B cell (primary cell): ENCODE data around the gene GNG7. TPM values are rescaled to one million over a fixed set of nuclear protein-coding genes. Genes with fewer than 3 reads are reported as not detected.

Source experiments
- ATAC-seq: fragments of 200-7000 bp; cut with Tn5 transposase; one replicate; pipeline ENCODE4 v1.10.0; 2021; ENCODE audit warnings: low read depth, mild to moderate bottlenecking, moderate number of reproducible peaks, moderate library complexity
- CTCF ChIA-PET: fragments of 350-600 bp; sonication (Branson Sonifier 250); formaldehyde crosslinking; loops from one replicate; lab custom pipeline; 2021; ENCODE audit warnings: antibody characterized with exemption, inconsistent platforms; lab: Charles Lee
- POLR2A ChIA-PET: fragments of 350-600 bp; sonication (Branson Sonifier 250); formaldehyde crosslinking; loops from one replicate; lab custom pipeline; 2021; ENCODE audit warnings: antibody characterized with exemption; lab: Charles Lee
- DNase-seq: peaks from one replicate; pipeline ENCODE4 v3.0.0; 2013
- H2AFZ ChIP-seq: 2 replicates; pipeline ENCODE4 v1.6.1; 2012; ENCODE audit warnings: mild to moderate bottlenecking, low read depth, low read length; ENCODE audit not compliant: insufficient read depth, poor library complexity, severe bottlenecking
- H3K27ac ChIP-seq, 2 donors: 1 replicate in 1 of 2; 2 replicates in 1 of 2; pipeline ENCODE4 v1.5.1; 2012 to 2013; ENCODE audit warnings: low read length in 2 of 2, mild to moderate bottlenecking in 2 of 2, moderate library complexity in 1 of 2
- H3K27me3 ChIP-seq, 4 experiments: fragments of 200-600 bp in 1 of 4; sonication (generic) in 1 of 4; replicated peaks in 1 of 4; 1 replicate in 2 of 4; 2 replicates in 2 of 4; pipeline versions ENCODE4 v1.6.1 to v1.7.0; 2013 to 2016; ENCODE audit warnings: low read length in 3 of 4, mild to moderate bottlenecking in 2 of 4, mixed read lengths in 1 of 4, moderate library complexity in 1 of 4; ENCODE audit not compliant: insufficient read depth in 4 of 4, control insufficient read depth in 3 of 4; ENCODE audit errors: control extremely low read depth in 1 of 4
- H3K36me3 ChIP-seq, 2 experiments: replicated peaks in 1 of 2; 1 replicate in 1 of 2; 2 replicates in 1 of 2; pipeline versions ENCODE4 v1.6.1 to v1.7.1; 2013; ENCODE audit warnings: low read length in 1 of 2; ENCODE audit not compliant: insufficient read depth in 2 of 2, control insufficient read depth in 1 of 2; ENCODE audit errors: control extremely low read depth in 1 of 2, extremely low read depth in 1 of 2
- H3K4me1 ChIP-seq, 2 donors: fragments of 200-600 bp in 1 of 2; sonication (generic) in 1 of 2; 1 replicate in 1 of 2; 2 replicates in 1 of 2; pipeline versions ENCODE4 v1.5.1 to v1.6.1; 2013 to 2017; ENCODE audit warnings: low read length in 2 of 2; ENCODE audit not compliant: control insufficient read depth in 2 of 2, insufficient read depth in 2 of 2
- H3K4me2 ChIP-seq: replicated peaks from 2 replicates; pipeline ENCODE3; 2012; ENCODE audit warnings: mild to moderate bottlenecking, low read depth, low read length; ENCODE audit not compliant: poor library complexity, severe bottlenecking
- H3K4me3 ChIP-seq, 5 experiments: fragments of 200-600 bp in 1 of 5; sonication (generic) in 1 of 5; 1 replicate in 3 of 5; 2 replicates in 2 of 5; pipeline versions ENCODE4 v1.5.1 to v1.7.0; 2011 to 2016; ENCODE audit warnings: low read length in 4 of 5, mild to moderate bottlenecking in 4 of 5, low read depth in 2 of 5, control low read depth in 1 of 5, moderate library complexity in 1 of 5; ENCODE audit not compliant: insufficient read depth in 1 of 5; ENCODE audit errors: control extremely low read depth in 1 of 5, extremely low read depth in 1 of 5
- H3K79me2 ChIP-seq: fragments of 200-600 bp; sonication (generic); one replicate; pipeline ENCODE4 v1.6.0; 2016; ENCODE audit warnings: low read length; ENCODE audit not compliant: control insufficient read depth, insufficient read depth
- H3K9ac ChIP-seq: fragments of 200-600 bp; sonication (generic); 2 replicates; pipeline ENCODE4 v1.6.1; 2017; ENCODE audit warnings: mild to moderate bottlenecking, low read length, moderate library complexity
- H3K9me3 ChIP-seq, 3 donors: one replicate each; pipeline versions ENCODE4 v1.6.1 to v1.7.1; 2013; ENCODE audit warnings: low read length in 2 of 3; ENCODE audit not compliant: control insufficient read depth in 2 of 3, insufficient read depth in 1 of 3; ENCODE audit errors: control extremely low read depth in 1 of 3
- H4K20me1 ChIP-seq: 2 replicates; pipeline ENCODE4 v1.6.0; 2012; ENCODE audit warnings: mild to moderate bottlenecking, low read length; ENCODE audit not compliant: insufficient read depth, control insufficient read depth, poor library complexity, severe bottlenecking
- H3K27ac Mint-ChIP-seq: one replicate; pipeline ENCODE4 v1.8.0; 2021; ENCODE audit warnings: mixed read lengths
- H3K27me3 Mint-ChIP-seq: one replicate; pipeline ENCODE4 v1.8.0; 2021; ENCODE audit warnings: mixed read lengths
- H3K4me1 Mint-ChIP-seq: one replicate; pipeline ENCODE4 v1.8.0; 2021; ENCODE audit warnings: mixed read lengths
- H3K4me3 Mint-ChIP-seq: one replicate; pipeline ENCODE4 v1.8.0; 2021; ENCODE audit warnings: mixed read lengths
- H3K9me3 Mint-ChIP-seq: one replicate; pipeline ENCODE4 v1.8.0; 2022; ENCODE audit warnings: mixed read lengths; ENCODE audit not compliant: insufficient read depth
- EZH2 ChIP-seq: IDR thresholded peaks from 2 replicates; pipeline ENCODE4 v1.6.1; 2012; ENCODE audit warnings: borderline replicate concordance, low read depth, mild to moderate bottlenecking, moderate library complexity, low read length; ENCODE audit not compliant: insufficient read depth, poor library complexity, severe bottlenecking
- WGBS: methylation state at CpG from one replicate; pipeline ENCODE4 v1.1.5; 2013; ENCODE audit warnings: missing lambda C conversion rate; ENCODE audit not compliant: insufficient coverage; 5-methylcytosine and 5-hydroxymethylcytosine counted together
- intact Hi-C: fragments of 100-400 bp; cut with micrococcal nuclease; formaldehyde crosslinking; loops from one replicate; pipeline ENCODE4 v1.10.0; 2022
- polyA plus RNA-seq: library from polyadenylated mRNA; depleted of rRNA; stranded (reverse); fragments of >200 nt; gene quantifications from 2 replicates; pipeline ENCODE4 v1.2.3, GENCODE V29; 2012
- total RNA-seq, 2 donors: library from RNA; stranded (reverse); fragments of 120-200 nt in 1 of 2; gene quantifications; 1 replicate in 1 of 2; 2 replicates in 1 of 2; pipeline versions ENCODE4 v1.2.3 to v1.2.4, GENCODE V29; 2013 to 2022
- TF ChIP-seq, protein P1 (sequence below): fragments of 200-600 bp; IDR thresholded peaks from one replicate; pipeline ENCODE4 v1.8.0; 2022; ENCODE audit warnings: antibody characterized with exemption, mild to moderate bottlenecking

Gene GNG7
- total and polyA plus RNA-seq, 2 donors (not counting 1 experiment from before 2014, with no cell fraction given) = 76.3 to 153 TPM

DNA sequence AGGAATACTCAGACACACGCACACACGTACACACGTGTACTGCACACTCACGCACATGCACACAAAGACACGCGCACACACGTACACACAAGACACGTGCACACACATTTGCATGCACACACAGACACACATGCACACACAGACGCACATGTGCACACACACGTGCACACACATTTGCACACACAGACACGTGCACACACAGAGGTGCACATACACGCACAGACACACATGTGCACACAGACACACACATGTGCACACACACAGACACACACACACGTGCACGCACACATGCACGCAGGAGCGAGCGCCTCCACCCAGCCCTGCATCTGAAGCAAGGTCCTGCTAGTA is 145.4 kb downstream of the GNG7 start:
- Histone ChIP-seq H3K9me3 (peaks cover 0 to 3% (median 0%) of the 10 kb centered on the region in 3 donors), H4K20me1 (peaks cover 75% of the 10 kb centered on the region), H3K4me3 (no peak overlapping the region), H3K4me1 (peaks cover 18 to 29% of the 10 kb centered on the region in 2 donors), H3K9ac (no peak overlapping the region), H3K27me3 (no peaks in the 10 kb centered on the region), H3K36me3 (peaks cover 0 to 36% of the 10 kb centered on the region in 2 experiments), H3K4me2 (no peak overlapping the region), H3K79me2 (peaks cover 72% of the 10 kb centered on the region), H3K27ac (no peak overlapping the region), H2AFZ (no peak overlapping the region)
- 94% methylated on average over 17 of the region's 17 CpGs for WGBS
- Mint-ChIP-seq H3K4me1 (peaks cover 33% of the 10 kb centered on the region), H3K27ac (peak overlapping the region; percentile 29), H3K4me3 (no peak overlapping the region), H3K9me3 (no peaks in the 10 kb centered on the region), H3K27me3 (no peaks in the 10 kb centered on the region)
- intact Hi-C loops = no loop called here
- no peak for ATAC-seq
- ChIA-PET POLR2A (no interaction called here), CTCF (no interaction called here)
- no peak for DNase-seq
- no peak for TF ChIP-seq EZH2
- TF ChIP-seq, protein P1, sequence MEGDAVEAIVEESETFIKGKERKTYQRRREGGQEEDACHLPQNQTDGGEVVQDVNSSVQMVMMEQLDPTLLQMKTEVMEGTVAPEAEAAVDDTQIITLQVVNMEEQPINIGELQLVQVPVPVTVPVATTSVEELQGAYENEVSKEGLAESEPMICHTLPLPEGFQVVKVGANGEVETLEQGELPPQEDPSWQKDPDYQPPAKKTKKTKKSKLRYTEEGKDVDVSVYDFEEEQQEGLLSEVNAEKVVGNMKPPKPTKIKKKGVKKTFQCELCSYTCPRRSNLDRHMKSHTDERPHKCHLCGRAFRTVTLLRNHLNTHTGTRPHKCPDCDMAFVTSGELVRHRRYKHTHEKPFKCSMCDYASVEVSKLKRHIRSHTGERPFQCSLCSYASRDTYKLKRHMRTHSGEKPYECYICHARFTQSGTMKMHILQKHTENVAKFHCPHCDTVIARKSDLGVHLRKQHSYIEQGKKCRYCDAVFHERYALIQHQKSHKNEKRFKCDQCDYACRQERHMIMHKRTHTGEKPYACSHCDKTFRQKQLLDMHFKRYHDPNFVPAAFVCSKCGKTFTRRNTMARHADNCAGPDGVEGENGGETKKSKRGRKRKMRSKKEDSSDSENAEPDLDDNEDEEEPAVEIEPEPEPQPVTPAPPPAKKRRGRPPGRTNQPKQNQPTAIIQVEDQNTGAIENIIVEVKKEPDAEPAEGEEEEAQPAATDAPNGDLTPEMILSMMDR = no peak

DNA sequence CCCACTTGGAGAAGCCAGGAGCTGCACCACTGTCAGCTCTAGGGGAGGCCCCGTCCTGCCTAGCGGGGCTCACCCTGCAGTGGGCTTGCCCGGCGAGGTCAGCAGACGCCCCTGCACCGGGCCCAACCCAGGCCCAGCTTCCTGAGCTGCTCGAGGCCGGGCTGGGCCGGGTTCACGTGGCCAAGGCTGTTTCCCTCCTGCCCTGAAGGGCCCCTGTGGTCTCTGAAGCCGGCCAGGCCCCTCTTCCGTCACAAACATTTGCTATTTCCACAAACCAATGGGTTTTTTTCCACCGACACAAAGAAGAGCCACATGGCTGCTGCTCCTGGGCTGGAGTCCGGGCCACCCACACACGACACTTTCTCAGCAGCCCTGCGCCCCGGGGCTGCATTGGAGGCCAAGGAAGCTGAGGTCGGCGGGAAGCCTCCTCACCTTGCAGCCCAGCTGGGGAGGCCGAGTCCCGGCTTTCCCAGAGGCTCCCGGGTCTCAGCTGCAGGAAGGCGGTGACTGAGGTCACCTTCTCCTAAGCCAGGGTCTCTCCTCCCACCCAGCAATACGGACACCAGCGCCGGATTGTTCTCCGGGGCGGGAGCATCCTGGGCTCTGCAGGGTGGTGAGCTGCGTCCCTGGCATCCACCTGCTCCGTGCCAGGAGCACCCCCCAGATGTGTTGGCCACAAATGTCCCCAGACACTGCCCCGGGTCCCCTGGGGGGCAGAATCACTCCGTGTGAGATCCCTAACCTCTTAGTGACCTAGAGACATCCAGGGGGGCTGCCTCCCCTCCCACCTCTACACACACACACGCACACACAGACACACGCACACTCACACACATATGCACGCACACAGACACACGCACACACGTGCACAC is 146.0 kb downstream of the GNG7 start:
- intact Hi-C loops = no loop called here
- DNase-seq (no peak), ATAC-seq (no peak)
- Histone ChIP-seq H3K4me3 (no peak overlapping the region), H3K4me1 (peaks cover 18 to 27% of the 10 kb centered on the region in 2 donors), H3K36me3 (peaks cover 0 to 36% of the 10 kb centered on the region in 2 experiments), H3K79me2 (peaks cover 67% of the 10 kb centered on the region), H3K9me3 (peaks cover 0 to 3% (median 0%) of the 10 kb centered on the region in 3 donors), H4K20me1 (peaks cover 75% of the 10 kb centered on the region), H3K27ac (no peak overlapping the region), H2AFZ (no peak overlapping the region), H3K27me3 (no peaks in the 10 kb centered on the region), H3K9ac (no peak overlapping the region), H3K4me2 (no peak overlapping the region)
- H3K4me1 Mint-ChIP-seq = peaks cover 31% of the 10 kb centered on the region
- CTCF ChIA-PET = no interaction called here
- no peak for TF ChIP-seq EZH2
- TF ChIP-seq, protein P1 = no peak
- POLR2A ChIA-PET = no interaction called here
- H3K4me3 Mint-ChIP-seq = no peak overlapping the region
- WGBS = 75% methylated on average over 35 of the region's 37 CpGs
- no peaks in the 10 kb centered on the region for H3K9me3 Mint-ChIP-seq
- peak overlapping the region; percentile 29 for H3K27ac Mint-ChIP-seq
- H3K27me3 Mint-ChIP-seq = no peaks in the 10 kb centered on the region
